ENCODE results near the gene OR1E2.
A peak's percentile ranks its signal among the peaks of the same experiment; 100 is the strongest.
"Not testable (repeated sequence)": the region's sequence is repeated elsewhere in the genome, so short reads cannot be mapped to it uniquely, and the experiment has no call there.

OR1E2 gene

DNA sequence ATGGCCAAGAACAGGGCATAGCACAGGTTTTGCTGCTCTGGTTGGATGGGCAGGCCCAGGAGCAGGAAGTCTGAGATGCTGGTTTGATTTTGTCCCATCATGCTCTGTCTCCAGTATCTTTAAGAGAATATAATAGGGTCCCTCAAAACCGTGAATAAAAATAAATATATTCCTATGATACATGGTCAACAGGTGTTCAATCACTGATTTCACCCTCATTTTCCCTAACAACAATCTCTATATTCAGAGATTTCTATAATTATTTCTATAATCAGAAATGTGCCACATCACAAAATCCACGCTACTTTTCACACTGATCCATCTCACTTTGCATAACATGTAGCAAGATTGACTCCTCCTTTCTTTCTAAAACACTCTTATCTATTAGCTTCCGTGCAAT, at the start of gene OR1E2:
OR1E2 (minus strand) TSS at position 101 of the 400 bp plus-strand sequence; CDS start at position 101, 0 bp downstream.
- Histone ChIP-seq H3K9ac (ENCODE audit: low read length) (no peak within 1 kb of the TSS), H3K4me1 (ENCODE audit: control insufficient read depth, low read depth, low read length) (no peaks in the 10 kb centered on the region), H3K27ac (ENCODE audit: low read length) (no peak within 1 kb of the TSS), H3K4me3 (ENCODE audit: low read length) (no peak within 1 kb of the TSS), H3K9me3 (ENCODE audit: control insufficient read depth, low read depth, low read length) (peaks cover 2% of the 10 kb centered on the region), H3K27me3 (ENCODE audit: control insufficient read depth, insufficient read depth, low read length) (no peaks in the 10 kb centered on the region), H3K36me3 (ENCODE audit: control insufficient read depth, low read depth, low read length) (no peaks in the 10 kb centered on the region)

DNA sequence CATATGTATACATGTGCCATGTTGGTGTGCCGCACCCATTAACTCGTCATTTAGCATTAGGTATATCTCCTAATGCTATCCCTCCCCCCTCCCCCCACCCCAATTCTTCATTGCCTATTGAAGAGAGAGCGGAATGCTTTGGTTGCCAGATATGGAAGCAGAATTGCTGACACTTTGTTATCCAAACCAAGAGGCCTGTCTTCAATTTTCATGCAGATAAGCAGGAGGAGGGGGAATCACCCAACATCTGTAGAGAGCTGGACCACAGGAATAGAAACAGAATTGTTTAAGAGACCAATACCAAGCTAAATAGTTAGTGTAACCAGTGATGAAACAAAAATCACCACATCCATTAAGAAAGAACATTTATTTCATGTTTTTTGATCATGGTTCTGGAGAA, 49.2 kb upstream of the OR1E2 start:
- Histone ChIP-seq H3K9me3 (ENCODE audit: control insufficient read depth, low read depth, low read length) (no peaks in the 10 kb centered on the region), H3K27me3 (ENCODE audit: control insufficient read depth, insufficient read depth, low read length) (no peaks in the 10 kb centered on the region), H3K36me3 (ENCODE audit: control insufficient read depth, low read depth, low read length) (no peaks in the 10 kb centered on the region), H3K9ac (ENCODE audit: low read length) (no peak overlapping the region), H3K4me3 (ENCODE audit: low read length) (peak overlapping the region; percentile 40), H3K27ac (ENCODE audit: low read length) (no peak overlapping the region), H3K4me1 (ENCODE audit: control insufficient read depth, low read depth, low read length) (peaks cover 29% of the 10 kb centered on the region)

DNA sequence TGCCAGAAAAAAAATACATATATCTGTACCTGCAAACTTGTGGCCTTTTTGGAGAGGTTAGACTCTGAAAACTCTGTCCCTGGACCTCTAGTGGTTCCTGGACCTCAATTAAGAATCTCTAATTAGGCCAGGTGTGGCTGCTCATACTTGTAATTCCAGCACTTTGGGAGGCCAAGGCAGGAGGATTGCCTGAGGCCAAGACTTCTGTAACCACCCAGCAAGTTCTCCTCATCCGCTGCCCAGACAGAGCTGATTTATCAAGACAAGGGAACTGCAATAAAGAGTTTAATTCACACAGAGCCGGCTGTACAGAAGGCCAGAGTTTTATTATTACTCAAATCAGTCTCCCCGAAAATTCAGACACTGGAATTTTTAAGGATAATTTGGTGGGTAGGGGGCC, 46.3 kb upstream of the OR1E2 start:
- H3K36me3 ChIP-seq (ENCODE audit: control insufficient read depth, low read depth, low read length), result no peaks in the 10 kb centered on the region
- H3K27ac ChIP-seq (ENCODE audit: low read length), result no peak overlapping the region
- H3K9ac ChIP-seq (ENCODE audit: low read length), result no peak overlapping the region
- no peak overlapping the region for H3K4me3 ChIP-seq (ENCODE audit: low read length)
- peaks cover 26% of the 10 kb centered on the region for H3K4me1 ChIP-seq (ENCODE audit: control insufficient read depth, low read depth, low read length)
- H3K27me3 ChIP-seq (ENCODE audit: control insufficient read depth, insufficient read depth, low read length), result no peaks in the 10 kb centered on the region
- H3K9me3 ChIP-seq (ENCODE audit: control insufficient read depth, low read depth, low read length), result no peaks in the 10 kb centered on the region

GRCh38 chr17:3475812-3476610, 42.4 kb upstream of the OR1E2 start, which contains the start of gene ASPA:
TSS of gene ASPA (plus strand) at chr17:3475997. CDS start at chr17:3476160, 163 bp downstream.
- Histone ChIP-seq H3K9ac (ENCODE audit: low read length) (no peak within 1 kb of the TSS), H3K9me3 (ENCODE audit: control insufficient read depth, low read depth, low read length) (no peaks in the 10 kb centered on the region), H3K4me3 (ENCODE audit: low read length) (no peak within 1 kb of the TSS), H3K36me3 (ENCODE audit: control insufficient read depth, low read depth, low read length) (no peaks in the 10 kb centered on the region), H3K4me1 (ENCODE audit: control insufficient read depth, low read depth, low read length) (peaks cover 7% of the 10 kb centered on the region), H3K27me3 (ENCODE audit: control insufficient read depth, insufficient read depth, low read length) (no peaks in the 10 kb centered on the region), H3K27ac (ENCODE audit: low read length) (no peak within 1 kb of the TSS)

DNA sequence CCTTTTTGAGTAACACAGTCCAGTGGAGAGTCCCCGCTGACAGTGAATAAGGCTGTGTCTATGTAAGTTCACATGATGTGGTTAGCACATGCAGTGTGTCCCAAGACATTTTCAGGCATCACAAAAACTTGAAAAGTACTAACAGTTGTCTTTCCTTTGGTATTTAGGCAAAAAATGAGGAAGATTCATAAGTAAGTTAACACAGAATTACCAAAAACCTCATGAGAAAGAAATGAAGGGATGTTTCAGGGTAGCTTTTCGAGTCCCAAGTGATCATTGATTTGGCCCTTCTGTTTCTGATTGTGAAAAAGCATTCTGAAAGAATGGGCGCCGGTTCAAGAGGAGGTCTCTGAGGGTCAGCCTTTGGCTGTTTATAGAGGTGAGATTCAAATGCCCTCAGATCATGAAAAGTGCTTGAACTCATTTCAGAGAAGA, 41.6 kb upstream of the OR1E2 start:
- no peak overlapping the region for H3K4me3 ChIP-seq (ENCODE audit: low read length)
- H3K27me3 ChIP-seq (ENCODE audit: control insufficient read depth, insufficient read depth, low read length), result no peaks in the 10 kb centered on the region
- H3K9ac ChIP-seq (ENCODE audit: low read length), result no peak overlapping the region
- H3K9me3 ChIP-seq (ENCODE audit: control insufficient read depth, low read depth, low read length), result no peaks in the 10 kb centered on the region
- H3K4me1 ChIP-seq (ENCODE audit: control insufficient read depth, low read depth, low read length), result peaks cover 7% of the 10 kb centered on the region
- no peak overlapping the region for H3K27ac ChIP-seq (ENCODE audit: low read length)
- no peaks in the 10 kb centered on the region for H3K36me3 ChIP-seq (ENCODE audit: control insufficient read depth, low read depth, low read length)

- Histone ChIP-seq H3K9me3 (ENCODE audit: control insufficient read depth, low read depth, low read length) (no peaks in the 10 kb centered on the region), H3K36me3 (ENCODE audit: control insufficient read depth, low read depth, low read length) (no peaks in the 10 kb centered on the region), H3K9ac (ENCODE audit: low read length) (no peak overlapping the region), H3K4me3 (ENCODE audit: low read length) (no peak overlapping the region), H3K27me3 (ENCODE audit: control insufficient read depth, insufficient read depth, low read length) (no peaks in the 10 kb centered on the region), H3K4me1 (ENCODE audit: control insufficient read depth, low read depth, low read length) (peaks cover 7% of the 10 kb centered on the region), H3K27ac (ENCODE audit: low read length) (no peak overlapping the region)
These were observed 40.6 kb upstream of the OR1E2 start for GRCh38 chr17:3474212-3474611.

DNA sequence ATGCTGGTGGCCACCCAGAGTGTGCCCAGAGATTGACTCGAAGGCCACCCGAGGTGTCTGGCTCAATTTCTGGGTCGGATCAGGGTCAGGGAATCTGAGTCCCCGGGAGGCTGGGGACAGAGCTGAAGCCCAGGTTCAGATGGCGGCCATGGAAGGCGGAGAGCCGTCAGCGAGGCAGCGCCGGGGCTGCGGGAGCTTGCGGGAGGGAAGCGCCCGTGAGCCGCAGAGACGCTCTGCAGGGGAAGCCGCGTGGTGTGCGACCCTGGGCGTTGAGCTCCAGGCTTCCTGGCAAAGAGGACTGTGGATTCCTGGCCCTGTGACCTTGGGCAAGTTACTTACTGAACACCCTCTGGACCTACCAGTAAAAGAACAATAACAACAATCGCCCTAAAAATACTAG, 38.5 kb upstream of the OR1E2 start:
- no peak overlapping the region for H3K27ac ChIP-seq (ENCODE audit: low read length)
- H3K36me3 ChIP-seq (ENCODE audit: control insufficient read depth, low read depth, low read length), result no peaks in the 10 kb centered on the region
- no peaks in the 10 kb centered on the region for H3K9me3 ChIP-seq (ENCODE audit: control insufficient read depth, low read depth, low read length)
- H3K9ac ChIP-seq (ENCODE audit: low read length), result no peak overlapping the region
- H3K27me3 ChIP-seq (ENCODE audit: control insufficient read depth, insufficient read depth, low read length), result no peaks in the 10 kb centered on the region
- H3K4me3 ChIP-seq (ENCODE audit: low read length), result no peak overlapping the region
- peaks cover 7% of the 10 kb centered on the region for H3K4me1 ChIP-seq (ENCODE audit: control insufficient read depth, low read depth, low read length)

GRCh38 chr17:3471599-3471998, 38.0 kb upstream of the OR1E2 start, which contains the start of gene SPATA22:
TSS of gene SPATA22 (minus strand) at chr17:3471819. CDS start at chr17:3469325, 2,494 bp downstream.
- H3K27ac ChIP-seq (ENCODE audit: low read length), result no peak within 1 kb of the TSS
- H3K36me3 ChIP-seq (ENCODE audit: control insufficient read depth, low read depth, low read length), result no peaks in the 10 kb centered on the region
- H3K9ac ChIP-seq (ENCODE audit: low read length), result no peak within 1 kb of the TSS
- H3K9me3 ChIP-seq (ENCODE audit: control insufficient read depth, low read depth, low read length), result no peaks in the 10 kb centered on the region
- H3K4me3 ChIP-seq (ENCODE audit: low read length), result no peak within 1 kb of the TSS
- no peaks in the 10 kb centered on the region for H3K27me3 ChIP-seq (ENCODE audit: control insufficient read depth, insufficient read depth, low read length)
- peaks cover 7% of the 10 kb centered on the region for H3K4me1 ChIP-seq (ENCODE audit: control insufficient read depth, low read depth, low read length)

DNA sequence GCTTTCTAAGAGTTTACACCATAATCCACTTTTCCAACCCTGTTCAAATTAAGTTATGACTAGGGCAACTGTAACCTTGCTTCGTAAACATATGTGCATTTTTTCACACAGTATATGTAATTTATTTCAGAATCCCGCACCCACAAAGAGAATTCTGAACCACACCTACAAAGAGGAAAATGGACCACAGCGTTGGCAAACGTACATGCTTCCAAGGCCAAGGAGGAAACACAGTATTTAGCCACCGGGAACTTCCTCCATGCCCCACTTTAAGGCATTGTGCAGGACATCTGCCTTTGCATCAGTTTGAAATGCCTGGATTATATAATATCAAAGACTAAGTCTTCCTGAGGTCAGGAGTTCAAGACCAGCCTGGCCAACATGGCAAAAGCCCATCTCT, 35.9 kb upstream of the OR1E2 start:
- no peaks in the 10 kb centered on the region for H3K36me3 ChIP-seq (ENCODE audit: control insufficient read depth, low read depth, low read length)
- no peaks in the 10 kb centered on the region for H3K27me3 ChIP-seq (ENCODE audit: control insufficient read depth, insufficient read depth, low read length)
- H3K9ac ChIP-seq (ENCODE audit: low read length), result no peak overlapping the region
- no peaks in the 10 kb centered on the region for H3K4me1 ChIP-seq (ENCODE audit: control insufficient read depth, low read depth, low read length)
- no peaks in the 10 kb centered on the region for H3K9me3 ChIP-seq (ENCODE audit: control insufficient read depth, low read depth, low read length)
- no peak overlapping the region for H3K27ac ChIP-seq (ENCODE audit: low read length)
- no peak overlapping the region for H3K4me3 ChIP-seq (ENCODE audit: low read length)

- H3K27ac ChIP-seq (ENCODE audit: low read length); H3K27me3 ChIP-seq (ENCODE audit: control insufficient read depth, insufficient read depth, low read length); H3K36me3 ChIP-seq (ENCODE audit: control insufficient read depth, low read depth, low read length); H3K4me1 ChIP-seq (ENCODE audit: control insufficient read depth, low read depth, low read length); H3K9me3 ChIP-seq (ENCODE audit: control insufficient read depth, low read depth, low read length); H3K9ac ChIP-seq (ENCODE audit: low read length); H3K4me3 ChIP-seq (ENCODE audit: low read length): not testable (repeated sequence)
These were observed 32.7 kb upstream of the OR1E2 start for GRCh38 chr17:3466355-3466754.

DNA sequence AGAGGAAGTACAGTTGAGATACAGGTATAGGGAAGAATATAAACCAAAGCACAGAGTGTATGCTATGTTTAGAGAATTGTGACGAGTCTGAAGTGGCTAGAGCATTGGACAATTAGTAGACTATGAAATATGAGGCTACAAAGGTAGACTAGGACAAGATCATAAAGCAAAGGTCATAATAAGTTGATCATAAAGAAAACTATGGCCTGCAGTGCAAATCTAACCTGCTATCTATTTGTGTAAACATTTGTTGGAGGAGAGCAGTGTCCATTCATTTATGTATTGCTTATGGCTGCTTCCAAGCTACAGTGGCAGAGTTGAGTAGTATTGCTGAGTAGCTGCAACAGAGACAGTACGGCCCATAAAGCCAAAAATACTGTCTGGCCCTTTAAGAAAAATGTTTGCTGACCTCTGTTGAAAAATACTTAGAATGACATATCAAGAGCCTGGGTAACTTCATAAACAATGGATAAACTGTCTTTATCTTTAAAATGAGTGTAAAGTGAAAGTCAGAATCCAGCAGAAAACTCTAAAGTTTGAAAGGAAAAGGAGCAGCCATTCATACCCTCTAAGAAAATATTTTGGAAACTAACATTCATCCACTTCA, 14.5 kb upstream of the OR1E2 start:
- Histone ChIP-seq H3K27me3 (ENCODE audit: control insufficient read depth, insufficient read depth, low read length) (no peaks in the 10 kb centered on the region), H3K4me3 (ENCODE audit: low read length) (no peak overlapping the region), H3K4me1 (ENCODE audit: control insufficient read depth, low read depth, low read length) (no peaks in the 10 kb centered on the region), H3K9ac (ENCODE audit: low read length) (no peak overlapping the region), H3K27ac (ENCODE audit: low read length) (no peak overlapping the region), H3K9me3 (ENCODE audit: control insufficient read depth, low read depth, low read length) (no peaks in the 10 kb centered on the region), H3K36me3 (ENCODE audit: control insufficient read depth, low read depth, low read length) (no peaks in the 10 kb centered on the region)

- Histone ChIP-seq H3K36me3 (ENCODE audit: control insufficient read depth, low read depth, low read length) (no peaks in the 10 kb centered on the region), H3K9me3 (ENCODE audit: control insufficient read depth, low read depth, low read length) (no peaks in the 10 kb centered on the region), H3K4me3 (ENCODE audit: low read length) (no peak overlapping the region), H3K27me3 (ENCODE audit: control insufficient read depth, insufficient read depth, low read length) (no peaks in the 10 kb centered on the region), H3K4me1 (ENCODE audit: control insufficient read depth, low read depth, low read length) (no peaks in the 10 kb centered on the region), H3K9ac (ENCODE audit: low read length) (no peak overlapping the region), H3K27ac (ENCODE audit: low read length) (no peak overlapping the region)
These were observed 14.0 kb upstream of the OR1E2 start for GRCh38 chr17:3447625-3448024.

All from iPS-18a (cell line).